HEK293 (cell line): Measurements from ENCODE around the gene ULBP2.
"Not testable (repeated sequence)": the region's sequence is repeated elsewhere in the genome, so short reads cannot be mapped to it uniquely, and the experiment has no call there.

ENCODE experiments used
- CTCF ChIA-PET: fragments of 350-600 bp; formaldehyde crosslinking; extraction: SDS; loops from one replicate; lab custom pipeline; 2021; ENCODE audit warnings: antibody characterized with exemption; lab: Yijun Ruan, JAX
- POLR2A ChIA-PET: fragments of 300-600 bp; formaldehyde crosslinking; extraction: SDS; loops from one replicate; lab custom pipeline; 2020; ENCODE audit warnings: antibody characterized with exemption, inconsistent platforms; lab: Yijun Ruan, JAX
- H3K27ac ChIP-seq: fragments of 200-500 bp; sonication (Bioruptor generic); 2 replicates; pipeline ENCODE4 v1.5.1; 2014; ENCODE audit warnings: low read depth, low read length, control low read depth, inconsistent platforms; ENCODE audit errors: extremely low read depth
- H3K36me3 ChIP-seq, 2 experiments: fragments of 200-500 bp in 1 of 2; sonication (Bioruptor generic) in 1 of 2; 1 replicate in 1 of 2; 2 replicates in 1 of 2; pipeline ENCODE4 v1.5.1; 2014 to 2017; ENCODE audit warnings: inconsistent platforms in 2 of 2, low read length in 2 of 2; ENCODE audit not compliant: control insufficient read depth in 2 of 2, insufficient read depth in 1 of 2
- H3K4me1 ChIP-seq: fragments of 200-500 bp; sonication (Bioruptor generic); 2 replicates; pipeline ENCODE4 v1.5.1; 2014; ENCODE audit warnings: mild to moderate bottlenecking, low read length, inconsistent platforms; ENCODE audit not compliant: control insufficient read depth, insufficient read depth
- H3K4me3 ChIP-seq: 2 replicates; pipeline ENCODE4 v1.5.1; 2011; ENCODE audit warnings: low read depth, mild to moderate bottlenecking, control low read depth, low read length, moderate library complexity
- H3K9me3 ChIP-seq: fragments of 200-500 bp; sonication (Bioruptor generic); 2 replicates; pipeline ENCODE4 v1.5.1; 2014; ENCODE audit warnings: low read depth, low read length, inconsistent platforms; ENCODE audit not compliant: control insufficient read depth, insufficient read depth
- KLF7 ChIP-seq: fragments of 450-650 bp; formaldehyde crosslinking; IDR thresholded peaks from 2 replicates; pipeline ENCODE4 v1.5.1; 2016; ENCODE audit warnings: missing biosample characterization, missing genetic modification characterization, borderline replicate concordance
- ZNF433 ChIP-seq: fragments of 450-650 bp; formaldehyde crosslinking; IDR thresholded peaks from 2 replicates; pipeline ENCODE4 v1.5.1; 2016; ENCODE audit warnings: missing biosample characterization, missing genetic modification characterization, low read depth
- ZNF629 ChIP-seq: fragments of 450-650 bp; formaldehyde crosslinking; IDR thresholded peaks from 2 replicates; pipeline ENCODE4 v1.5.1; 2017; ENCODE audit warnings: missing biosample characterization, missing genetic modification characterization
- ZNF654 ChIP-seq: fragments of 450-650 bp; formaldehyde crosslinking; IDR thresholded peaks from 2 replicates; pipeline ENCODE4 v1.5.1; 2016; ENCODE audit warnings: low read depth, missing biosample characterization, missing genetic modification characterization
- ZNF843 ChIP-seq: fragments of 450-650 bp; formaldehyde crosslinking; IDR thresholded peaks from 2 replicates; pipeline ENCODE4 v1.5.1; 2016; ENCODE audit warnings: missing biosample characterization, missing genetic modification characterization

The ULBP2 gene

DNA sequence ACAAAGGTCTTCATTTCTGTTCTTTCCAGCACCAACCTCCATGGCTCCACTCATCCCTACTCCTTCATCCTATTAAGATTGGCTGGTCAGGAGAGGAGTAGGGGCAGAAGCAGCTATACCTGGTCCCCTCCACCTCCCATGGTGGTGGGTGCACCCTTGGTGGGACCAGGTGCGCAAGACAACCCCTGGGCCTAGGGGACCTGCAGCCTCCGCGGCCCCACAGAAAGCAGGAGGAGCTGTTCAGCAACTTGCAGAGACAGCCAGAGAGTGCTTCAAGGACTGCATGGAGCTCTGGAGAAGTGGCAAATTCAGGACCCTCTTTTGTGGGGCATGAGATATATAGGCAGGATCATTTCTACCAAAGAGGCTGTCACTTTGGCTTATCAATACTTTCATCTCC, 9.8 kb downstream of the ULBP2 start:
- no peaks in the 10 kb centered on the region for H3K4me1 ChIP-seq
- ChIA-PET CTCF (interaction anchor here (2.3 kb wide), 1 partner anchor 10 kb away, joined by 10 read pairs; no protein-coding TSS in a partner anchor), POLR2A (no interaction called here)
- peaks cover 0 to 2% of the 10 kb centered on the region in 2 experiments; a peak in 1 of 3 replicates for H3K36me3 ChIP-seq
- H3K27ac ChIP-seq: no peak overlapping the region
- H3K9me3 ChIP-seq: no peaks in the 10 kb centered on the region
- H3K4me3 ChIP-seq: no peak overlapping the region
- TF ChIP-seq KLF7 (tag by site-specific recombination) (no peak), ZNF654 (tag by site-specific recombination) (no peak), ZNF843 (no peak), ZNF433 (tag by site-specific recombination) (no peak), ZNF629 (no peak)

DNA sequence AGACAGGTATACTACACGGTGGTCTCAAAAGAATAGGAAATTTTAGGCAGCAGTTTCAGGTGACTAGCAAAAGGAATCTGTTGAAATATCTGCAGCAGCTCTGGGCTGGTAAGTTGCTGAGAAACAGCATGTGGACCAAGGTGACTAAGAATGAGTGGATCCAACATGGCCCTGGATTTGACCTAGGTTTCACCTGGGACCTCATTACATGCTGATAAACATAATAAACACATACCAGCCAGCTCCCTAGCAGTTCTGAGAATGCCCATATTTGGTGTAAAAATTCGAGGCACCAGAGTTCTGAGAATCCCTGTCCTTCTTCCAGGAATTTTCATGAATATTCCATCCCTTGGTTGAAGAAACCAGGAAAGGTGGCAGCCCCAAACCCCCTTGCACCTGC, 11.6 kb downstream of the ULBP2 start:
- H3K36me3 ChIP-seq, H3K4me1 ChIP-seq, H3K27ac ChIP-seq, H3K9me3 ChIP-seq, POLR2A ChIA-PET, H3K4me3 ChIP-seq: not testable (repeated sequence)
- CTCF ChIA-PET: interaction anchor here (1.3 kb wide), 1 partner anchor 64 kb away, joined by 4 read pairs; no protein-coding TSS in a partner anchor

DNA sequence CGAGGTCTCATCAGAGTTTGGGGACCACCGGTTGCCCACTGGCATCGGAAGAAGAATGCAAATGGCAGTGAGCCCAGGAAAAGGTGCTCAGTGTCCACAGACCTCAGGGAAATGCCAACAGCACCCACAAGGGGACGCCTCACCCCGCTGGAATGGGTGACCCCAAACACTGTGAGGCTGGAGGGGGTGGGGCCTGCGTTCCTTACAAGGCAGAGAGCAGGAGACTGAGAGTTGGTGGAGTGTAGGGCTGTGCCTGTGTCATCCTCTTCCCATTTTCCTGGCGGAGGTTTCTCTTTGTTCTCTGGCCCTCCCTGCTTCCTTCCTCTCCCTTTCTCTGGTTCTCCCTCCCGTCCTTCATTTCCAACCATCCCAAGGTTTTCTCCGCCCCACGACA, 12.1 kb downstream of the ULBP2 start:
- H3K4me1 ChIP-seq, H3K36me3 ChIP-seq, H3K9me3 ChIP-seq, CTCF ChIA-PET, H3K4me3 ChIP-seq, H3K27ac ChIP-seq, POLR2A ChIA-PET: not testable (repeated sequence)

DNA sequence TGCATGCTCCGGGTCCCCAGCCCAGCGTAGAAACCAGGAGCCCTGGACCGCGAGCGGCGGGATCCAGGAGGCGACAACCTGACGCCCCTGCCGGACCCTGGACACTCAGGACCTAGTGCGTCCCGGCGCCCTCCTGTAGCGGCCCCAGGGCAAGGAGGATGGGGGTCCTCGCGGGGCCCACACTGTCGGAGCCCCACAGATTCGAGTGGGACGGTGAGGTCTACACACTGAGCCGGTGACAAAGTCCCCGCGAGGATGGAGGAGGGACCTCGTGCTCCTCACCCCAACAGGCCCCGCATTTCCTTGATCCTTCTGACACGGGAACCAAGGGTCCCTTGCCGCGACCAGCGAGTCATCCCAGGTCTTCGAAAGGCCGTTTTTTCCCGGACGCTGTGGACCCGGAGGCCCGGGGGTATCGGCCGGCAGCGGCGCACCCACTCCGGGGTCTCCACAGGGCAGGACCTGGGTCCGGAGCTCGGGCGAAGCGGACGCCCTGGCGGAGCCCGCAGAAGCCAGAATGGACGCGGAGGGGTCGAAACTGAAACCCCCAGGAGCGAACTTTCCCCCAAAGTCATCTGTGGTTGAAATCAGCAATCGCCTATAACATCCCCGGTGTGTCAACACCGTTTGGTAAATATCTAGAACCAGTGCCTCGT, 12.6 kb downstream of the ULBP2 start:
- H3K4me3 ChIP-seq, H3K4me1 ChIP-seq, H3K36me3 ChIP-seq, H3K9me3 ChIP-seq, POLR2A ChIA-PET, H3K27ac ChIP-seq, CTCF ChIA-PET: not testable (repeated sequence)

DNA sequence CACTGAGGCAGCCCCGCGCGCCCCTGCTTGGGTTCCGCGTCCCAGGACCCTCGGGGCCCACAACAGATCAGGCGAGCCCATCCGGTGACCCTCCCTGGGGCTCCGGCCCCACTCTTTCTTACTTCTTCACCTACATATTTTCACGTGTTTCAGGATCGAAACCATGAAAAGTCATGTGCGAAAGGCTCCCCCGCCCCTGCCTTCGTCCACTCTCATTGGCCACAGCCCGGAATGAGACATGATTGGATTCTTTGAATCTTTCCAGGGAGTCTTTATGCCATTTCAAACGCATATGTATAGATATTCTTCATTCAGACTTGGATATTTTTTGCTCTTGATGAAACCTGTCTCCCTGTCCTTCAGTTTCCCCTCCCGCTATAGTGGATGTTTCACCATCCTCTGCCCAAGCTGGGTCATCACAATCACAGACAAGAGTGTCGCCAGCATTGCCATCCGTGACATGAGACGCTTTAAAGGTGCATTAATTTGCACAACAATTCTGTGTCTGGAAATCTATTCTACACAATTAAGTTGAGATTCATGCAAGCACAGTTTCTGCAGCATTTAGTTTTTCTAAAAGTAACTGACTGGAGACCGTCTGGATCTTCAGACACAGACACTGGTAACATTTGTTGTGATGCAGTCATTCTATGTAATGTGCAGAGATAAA, 13.3 kb downstream of the ULBP2 start:
- H3K9me3 ChIP-seq, H3K36me3 ChIP-seq, POLR2A ChIA-PET, CTCF ChIA-PET, H3K4me3 ChIP-seq, H3K4me1 ChIP-seq, H3K27ac ChIP-seq: not testable (repeated sequence)

DNA sequence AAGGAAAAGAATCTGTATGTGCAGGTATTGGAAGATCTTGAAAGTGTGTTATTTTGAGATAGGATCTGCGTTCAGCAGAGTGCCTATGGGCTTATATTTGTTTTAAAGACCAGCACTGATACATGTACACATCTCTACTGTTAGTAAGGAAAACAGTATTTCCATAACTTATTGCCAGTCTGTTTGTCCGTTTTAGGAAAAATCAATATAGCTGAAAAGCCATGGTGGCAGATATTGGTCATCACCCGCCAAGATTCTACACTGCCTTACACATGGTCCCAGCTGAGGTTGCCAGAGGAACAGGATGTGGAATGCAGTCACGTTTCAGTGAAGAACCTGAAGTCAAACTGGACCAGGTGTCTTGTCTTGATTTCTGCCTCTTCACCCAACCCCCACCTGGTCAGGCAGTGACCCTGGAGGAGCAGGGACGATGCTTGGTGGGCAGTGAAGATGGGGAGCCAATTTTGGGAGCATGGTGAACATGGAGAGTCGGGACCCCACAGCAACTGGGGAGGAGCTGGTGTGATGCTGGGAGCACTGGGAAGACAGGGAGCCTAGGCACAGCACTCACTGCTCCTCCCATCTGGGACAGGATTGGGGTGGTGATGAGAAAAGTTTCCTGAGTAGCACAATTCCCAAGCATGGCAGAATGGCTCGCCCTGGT, 14.0 kb downstream of the ULBP2 start:
- H3K4me3 ChIP-seq, H3K27ac ChIP-seq, POLR2A ChIA-PET, CTCF ChIA-PET, H3K36me3 ChIP-seq, H3K4me1 ChIP-seq, H3K9me3 ChIP-seq: not testable (repeated sequence)

DNA sequence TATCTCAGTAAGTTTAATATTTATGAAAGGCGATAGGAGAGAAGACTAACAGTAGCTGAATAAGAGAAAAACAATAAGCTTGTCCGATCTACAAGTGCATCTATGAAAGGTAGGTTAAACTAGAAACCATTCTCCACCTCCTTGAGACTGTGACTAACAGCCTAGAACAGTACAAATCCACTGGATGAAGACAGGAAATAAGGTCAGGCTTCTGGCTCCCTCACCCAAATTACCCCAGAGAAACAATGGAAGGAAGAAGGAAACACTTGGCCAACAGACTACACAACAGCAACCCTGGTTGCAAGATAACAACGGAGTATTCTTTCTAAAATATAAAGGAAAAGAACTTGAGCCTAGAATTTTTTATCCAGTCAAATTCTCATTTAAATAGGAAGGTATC, 16.3 kb downstream of the ULBP2 start:
- CTCF ChIA-PET: interaction anchor here (1.5 kb wide), 1 partner anchor 59 kb away, joined by 4 read pairs; no protein-coding TSS in a partner anchor
- POLR2A ChIA-PET: not testable (repeated sequence)

More for the DNA sequence above, 16.3 kb downstream of the ULBP2 start:
- H3K9me3 ChIP-seq, H3K4me3 ChIP-seq, H3K36me3 ChIP-seq, H3K4me1 ChIP-seq, H3K27ac ChIP-seq: not testable (repeated sequence)
